SU-DHL-6 (cell line): ENCODE measurements around the gene CNTN1.

ENCODE experiments used
- H2AFZ ChIP-seq: fragments of 200-600 bp; sonication (generic); 2 replicates; pipeline ENCODE4 v1.6.1; 2014; ENCODE audit warnings: low read depth, mild to moderate bottlenecking, moderate library complexity, mixed read lengths, antibody characterized with exemption, low read length; ENCODE audit not compliant: severe bottlenecking
- H3F3A ChIP-seq: fragments of 200-600 bp; shearing (Covaris generic); 2 replicates; pipeline ENCODE4 v1.6.0; 2016; ENCODE audit warnings: antibody characterized with exemption, mild to moderate bottlenecking; ENCODE audit not compliant: insufficient read depth
- H3K27ac ChIP-seq: fragments of 200-600 bp; sonication (generic); 2 replicates; pipeline ENCODE4 v1.5.1; 2016; ENCODE audit warnings: low read depth, mild to moderate bottlenecking, low read length, moderate library complexity, mixed read lengths
- H3K27me3 ChIP-seq: fragments of 200-600 bp; sonication (generic), shearing (Covaris generic); 2 replicates; pipeline ENCODE4 v1.6.0; 2014; ENCODE audit warnings: mild to moderate bottlenecking, low read length
- H3K36me3 ChIP-seq: fragments of 200-600 bp; sonication (generic); 2 replicates; pipeline ENCODE4 v1.6.1; 2014; ENCODE audit warnings: mild to moderate bottlenecking, low read length, mixed read lengths
- H3K4me2 ChIP-seq: fragments of 300-600, 200-600 bp; shearing (Covaris generic), sonication (generic); 2 replicates; pipeline ENCODE4 v1.6.0; 2014; ENCODE audit warnings: low read length, low read depth, mild to moderate bottlenecking; ENCODE audit not compliant: poor library complexity, severe bottlenecking
- H3K4me3 ChIP-seq: fragments of 200-600 bp; sonication (generic); 2 replicates; pipeline ENCODE4 v1.5.1; 2014; ENCODE audit warnings: antibody characterized with exemption, low read length, mild to moderate bottlenecking, mixed read lengths; ENCODE audit not compliant: insufficient read depth, poor library complexity, severe bottlenecking
- H3K79me2 ChIP-seq: fragments of 200-600 bp; sonication (generic); 2 replicates; pipeline ENCODE4 v1.6.1; 2014; ENCODE audit warnings: mild to moderate bottlenecking, low read length, moderate library complexity; ENCODE audit not compliant: insufficient read depth
- H3K9ac ChIP-seq: fragments of 200-600 bp; sonication (generic); 2 replicates; pipeline ENCODE4 v1.7.0; 2014; ENCODE audit warnings: mild to moderate bottlenecking, low read length
- H3K9me2 ChIP-seq: fragments of 200-600 bp; sonication (generic); replicated peaks from 2 replicates; pipeline ENCODE4 v1.6.1; 2014; ENCODE audit warnings: low read length; ENCODE audit not compliant: insufficient read depth
- H3K9me3 ChIP-seq: fragments of 200-600 bp; sonication (generic); 2 replicates; pipeline ENCODE4 v1.6.1; 2014; ENCODE audit warnings: low read length, mixed read lengths; ENCODE audit not compliant: insufficient read depth
- H4K20me1 ChIP-seq: fragments of 200-600 bp; sonication (generic); 2 replicates; pipeline ENCODE4 v1.6.1; 2014; ENCODE audit warnings: low read depth, mild to moderate bottlenecking, antibody characterized with exemption, low read length, moderate library complexity, mixed read lengths
- CTCF ChIP-seq: fragments of 200-600 bp; sonication (generic); IDR thresholded peaks from one replicate; pipeline ENCODE4 v1.5.1; 2017; ENCODE audit warnings: antibody characterized with exemption, mild to moderate bottlenecking, low read length, moderate library complexity; ENCODE audit not compliant: insufficient read depth, poor library complexity, severe bottlenecking
- EZH2phosphoT487 ChIP-seq: fragments of 200-600 bp; sonication (generic), shearing (Covaris generic); conservative IDR thresholded peaks from 2 replicates; pipeline ENCODE4 v1.6.1; 2018; ENCODE audit warnings: mild to moderate bottlenecking, antibody characterized with exemption, low read length, moderate library complexity, mixed read lengths

The CNTN1 gene

GRCh38 chr12:40921563-40922163 lies 229.4 kb downstream of the CNTN1 start:
- Histone ChIP-seq H3K79me2 (no peaks in the 10 kb centered on the region), H3K27me3 (no peaks in the 10 kb centered on the region), H3K4me2 (no peak overlapping the region), H2AFZ (no peak overlapping the region), H3K4me3 (no peak overlapping the region), H3F3A (no peaks in the 10 kb centered on the region), H3K27ac (no peak overlapping the region), H3K9me3 (no peaks in the 10 kb centered on the region), H3K9ac (no peak overlapping the region), H4K20me1 (no peaks in the 10 kb centered on the region), H3K9me2 (no peaks in the 10 kb centered on the region), H3K36me3 (no peaks in the 10 kb centered on the region)
- TF ChIP-seq EZH2phosphoT487 (no peak), CTCF (peak; percentile 64)

- Histone ChIP-seq H3K36me3 (no peaks in the 10 kb centered on the region), H3K9me3 (no peaks in the 10 kb centered on the region), H3K27ac (no peak overlapping the region), H3K9ac (no peak overlapping the region), H3K4me3 (no peak overlapping the region), H2AFZ (no peak overlapping the region), H3K4me2 (no peak overlapping the region), H3K9me2 (no peaks in the 10 kb centered on the region), H3K79me2 (no peaks in the 10 kb centered on the region), H4K20me1 (no peaks in the 10 kb centered on the region), H3K27me3 (no peaks in the 10 kb centered on the region), H3F3A (no peaks in the 10 kb centered on the region)
- TF ChIP-seq CTCF = no peak
- TF ChIP-seq EZH2phosphoT487 = no peak
Observed at GRCh38 chr12:40937891-40938290, 245.7 kb downstream of the CNTN1 start.

- no peaks in the 10 kb centered on the region for H3K9me3 ChIP-seq
Observed at GRCh38 chr12:40942326-40942725, 250.1 kb downstream of the CNTN1 start.

More at GRCh38 chr12:40942326-40942725, 250.1 kb downstream of the CNTN1 start:
- no peak overlapping the region for H2AFZ ChIP-seq
- no peaks in the 10 kb centered on the region; the same call in 1 of the 2 replicates for H4K20me1 ChIP-seq
- H3K27me3 ChIP-seq = no peaks in the 10 kb centered on the region
- H3K4me2 ChIP-seq = no peak overlapping the region
- no peaks in the 10 kb centered on the region for H3K79me2 ChIP-seq
- TF ChIP-seq CTCF (no peak), EZH2phosphoT487 (no peak)
- no peak overlapping the region for H3K4me3 ChIP-seq
- H3K9ac ChIP-seq = no peak overlapping the region
- H3K27ac ChIP-seq = no peak overlapping the region
- H3F3A ChIP-seq = no peaks in the 10 kb centered on the region
- no peaks in the 10 kb centered on the region for H3K9me2 ChIP-seq
- H3K36me3 ChIP-seq = no peaks in the 10 kb centered on the region
